ENCODE results near the gene LONRF2. TPM values are rescaled to one million over a fixed set of nuclear protein-coding genes. Genes with fewer than 3 reads are reported as not detected.

The LONRF2 gene
- polyA plus RNA-seq, 1 donor = 4.7 TPM

DNA sequence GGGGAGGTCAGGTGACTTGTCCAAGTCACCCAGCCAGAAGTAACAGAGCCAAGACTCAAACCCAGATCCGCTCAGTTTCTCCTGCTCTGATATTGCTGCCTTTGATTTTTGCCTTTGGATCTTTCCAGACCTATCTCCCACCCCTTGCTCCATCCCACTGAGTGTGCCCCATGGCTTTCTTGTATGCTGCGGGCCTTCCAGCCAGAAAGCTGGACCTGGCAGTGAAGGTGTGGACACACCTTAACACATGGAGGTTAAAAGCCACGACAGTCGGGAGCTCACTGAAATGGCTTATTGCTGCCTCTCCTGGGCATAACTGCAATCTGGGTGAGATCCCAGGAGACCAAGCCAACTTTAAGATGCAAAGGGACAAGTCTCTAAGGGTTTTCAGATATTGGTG, 86.7 kb downstream of the LONRF2 start:
- DNase-seq = no peak

- no peak for DNase-seq
Measured at GRCh38 chr2:100235098-100235497, 87.2 kb downstream of the LONRF2 start.

DNA sequence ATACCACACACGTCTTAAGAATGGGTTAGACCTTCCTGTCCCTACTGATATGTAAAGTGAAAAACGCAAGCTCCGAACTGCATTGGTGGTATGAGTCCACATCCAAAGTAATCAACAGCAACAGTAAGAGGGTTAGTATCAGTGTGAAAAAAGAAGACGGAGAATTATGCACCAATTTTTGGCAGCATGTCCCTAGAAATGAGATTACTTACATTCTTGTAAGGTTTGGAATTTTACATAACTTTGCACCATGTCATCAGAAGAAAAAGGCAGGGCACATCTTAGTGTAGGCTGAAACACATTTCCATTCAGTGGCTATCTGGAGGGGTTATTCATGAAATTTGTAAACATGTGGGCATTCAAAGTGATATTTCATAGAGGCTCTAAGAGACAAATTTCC, 88.2 kb downstream of the LONRF2 start:
- no peak for DNase-seq

DNA sequence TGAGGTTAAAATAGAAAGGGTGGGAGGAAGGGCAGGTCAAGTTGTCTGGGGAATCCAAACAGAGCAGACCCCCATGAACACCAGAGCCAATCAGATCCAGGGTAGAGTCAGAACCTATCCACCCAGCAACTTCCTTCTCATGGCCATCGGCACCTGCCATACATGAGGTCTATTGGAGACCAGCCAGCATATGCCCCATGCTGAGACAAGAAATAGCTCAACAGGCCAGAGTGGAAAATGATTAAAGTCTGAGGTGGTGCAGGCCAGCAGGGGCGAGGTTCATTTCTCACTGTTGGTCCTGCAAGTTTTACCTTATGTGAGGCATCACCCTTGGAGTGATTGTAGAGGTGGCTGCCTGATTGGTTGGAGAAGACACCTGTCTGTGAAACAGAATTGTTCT, 89.2 kb downstream of the LONRF2 start:
- DNase-seq = no peak

GRCh38 chr2:100230754-100231153, 91.5 kb downstream of the LONRF2 start:
- DNase-seq = no peak

GRCh38 chr2:100228967-100229366, 93.3 kb downstream of the LONRF2 start:
- no peak for DNase-seq

GRCh38 chr2:100228415-100228814, 93.9 kb downstream of the LONRF2 start:
- no peak for DNase-seq

GRCh38 chr2:100224988-100225710, 97.2 kb downstream of the LONRF2 start:
- DNase-seq = no peak

GRCh38 chr2:100223502-100223901, 98.8 kb downstream of the LONRF2 start:
- no peak for DNase-seq

Other genes with a start within 250 kb of the LONRF2 start
- gene AFF3, start 179.9 kb downstream of the LONRF2 start, polyA plus RNA-seq (ENCODE audit: insufficient read length) = 26.6 TPM
- 22.0 TPM for gene CHST10, start 95.2 kb upstream of the LONRF2 start, polyA plus RNA-seq (ENCODE audit: insufficient read length)
- not detected for gene NMS, start 148.0 kb upstream of the LONRF2 start, polyA plus RNA-seq (ENCODE audit: insufficient read length)
- 32.1 TPM for gene PDCL3, start 240.5 kb upstream of the LONRF2 start, polyA plus RNA-seq (ENCODE audit: insufficient read length)

Measured in left kidney (tissue), 2 donors.